C4-2B (cell line): ENCODE results near the gene ZC2HC1C.

ENCODE experiments used
- ZFX ChIP-seq: fragments of 450-650 bp; IDR thresholded peaks from 2 replicates; pipeline ENCODE4 v1.6.1; 2017
- TF ChIP-seq, protein P1 (sequence below): fragments of 450-650 bp; conservative IDR thresholded peaks from 2 replicates; pipeline ENCODE4 v1.5.1; 2017; ENCODE audit warnings: mild to moderate bottlenecking

DNA sequence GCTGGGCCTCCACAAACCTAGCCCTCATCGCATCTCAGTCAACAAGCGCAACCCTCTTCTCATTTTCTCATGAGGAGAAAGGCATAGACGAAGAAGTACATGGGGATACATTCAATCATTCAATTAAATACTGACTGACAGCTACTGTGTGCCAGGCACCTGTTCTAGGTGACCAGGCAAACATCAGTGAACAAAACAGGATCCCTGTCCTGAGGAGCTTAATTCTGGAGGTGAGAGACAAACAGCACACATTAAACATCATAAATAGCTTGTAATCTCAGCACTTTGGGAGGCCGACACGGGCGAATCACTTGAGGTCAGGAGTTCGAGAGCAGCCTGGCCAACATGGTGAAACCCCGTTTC lies 5.3 kb upstream of the ZC2HC1C start:
- TF ChIP-seq, protein P1, sequence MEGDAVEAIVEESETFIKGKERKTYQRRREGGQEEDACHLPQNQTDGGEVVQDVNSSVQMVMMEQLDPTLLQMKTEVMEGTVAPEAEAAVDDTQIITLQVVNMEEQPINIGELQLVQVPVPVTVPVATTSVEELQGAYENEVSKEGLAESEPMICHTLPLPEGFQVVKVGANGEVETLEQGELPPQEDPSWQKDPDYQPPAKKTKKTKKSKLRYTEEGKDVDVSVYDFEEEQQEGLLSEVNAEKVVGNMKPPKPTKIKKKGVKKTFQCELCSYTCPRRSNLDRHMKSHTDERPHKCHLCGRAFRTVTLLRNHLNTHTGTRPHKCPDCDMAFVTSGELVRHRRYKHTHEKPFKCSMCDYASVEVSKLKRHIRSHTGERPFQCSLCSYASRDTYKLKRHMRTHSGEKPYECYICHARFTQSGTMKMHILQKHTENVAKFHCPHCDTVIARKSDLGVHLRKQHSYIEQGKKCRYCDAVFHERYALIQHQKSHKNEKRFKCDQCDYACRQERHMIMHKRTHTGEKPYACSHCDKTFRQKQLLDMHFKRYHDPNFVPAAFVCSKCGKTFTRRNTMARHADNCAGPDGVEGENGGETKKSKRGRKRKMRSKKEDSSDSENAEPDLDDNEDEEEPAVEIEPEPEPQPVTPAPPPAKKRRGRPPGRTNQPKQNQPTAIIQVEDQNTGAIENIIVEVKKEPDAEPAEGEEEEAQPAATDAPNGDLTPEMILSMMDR, result no peak
- no peak for TF ChIP-seq ZFX
